Mesendoderm (in vitro differentiated cells): ENCODE results near the gene NOL12. TPM values are rescaled to one million over a fixed set of nuclear protein-coding genes. Genes with fewer than 3 reads are reported as not detected.
A peak's percentile ranks its signal among the peaks of the same experiment; 100 is the strongest.

Experiments used
- DNase-seq: peaks from one replicate; pipeline ENCODE4 v3.0.0; 2013
- H2AK5ac ChIP-seq: 2 replicates; pipeline ENCODE4 v1.6.1; 2013; ENCODE audit warnings: low read length, inconsistent platforms
- H2BK120ac ChIP-seq: 2 replicates; pipeline ENCODE4 v1.6.1; 2013; ENCODE audit warnings: low read depth, mild to moderate bottlenecking, low read length, moderate library complexity, mixed read lengths
- H2BK15ac ChIP-seq: replicated peaks from 2 replicates; pipeline ENCODE4 v1.6.1; 2013; ENCODE audit warnings: low read depth, mild to moderate bottlenecking, moderate library complexity
- H2BK5ac ChIP-seq: 2 replicates; pipeline ENCODE4 v1.6.1; 2013; ENCODE audit warnings: low read length, inconsistent platforms
- H3K18ac ChIP-seq: 2 replicates; pipeline ENCODE4 v1.6.1; 2013; ENCODE audit warnings: mild to moderate bottlenecking, low read length, mixed read lengths
- H3K23ac ChIP-seq: one replicate; pipeline ENCODE4 v1.6.1; 2013; ENCODE audit warnings: low read length
- H3K27ac ChIP-seq: 2 replicates; pipeline ENCODE4 v1.5.1; 2013; ENCODE audit warnings: low read depth, mild to moderate bottlenecking, inconsistent platforms, low read length, moderate library complexity
- H3K27me3 ChIP-seq: 2 replicates; pipeline ENCODE4 v1.6.1; 2013; ENCODE audit warnings: low read length, control low read depth, mild to moderate bottlenecking, inconsistent platforms; ENCODE audit not compliant: insufficient read depth, poor library complexity
- H3K36me3 ChIP-seq: 2 replicates; pipeline ENCODE4 v1.6.1; 2013; ENCODE audit warnings: low read length, inconsistent platforms; ENCODE audit not compliant: control insufficient read depth, insufficient read depth
- H3K4ac ChIP-seq: one replicate; pipeline ENCODE4 v1.6.1; 2013; ENCODE audit warnings: low read depth, mild to moderate bottlenecking, low read length, moderate library complexity
- H3K4me1 ChIP-seq: 2 replicates; pipeline ENCODE4 v1.6.1; 2013; ENCODE audit warnings: low read depth, low read length, inconsistent platforms; ENCODE audit not compliant: control insufficient read depth
- H3K4me2 ChIP-seq: 2 replicates; pipeline ENCODE4 v1.6.1; 2013; ENCODE audit warnings: low read length
- H3K4me3 ChIP-seq: 2 replicates; pipeline ENCODE4 v1.5.1; 2013; ENCODE audit warnings: mild to moderate bottlenecking, low read length
- H3K56ac ChIP-seq: one replicate; pipeline ENCODE4 v1.6.1; 2013; ENCODE audit warnings: low read length
- H3K79me1 ChIP-seq: 2 replicates; pipeline ENCODE4 v1.6.1; 2013; ENCODE audit warnings: low read length, inconsistent platforms
- H3K79me2 ChIP-seq: 2 replicates; pipeline ENCODE4 v1.6.1; 2013; ENCODE audit warnings: mild to moderate bottlenecking, low read length; ENCODE audit not compliant: control insufficient read depth, insufficient read depth
- H3K9ac ChIP-seq: 2 replicates; pipeline ENCODE4 v1.6.1; 2013; ENCODE audit warnings: low read length, inconsistent platforms
- H4K5ac ChIP-seq: one replicate; pipeline ENCODE4 v1.6.1; 2013; ENCODE audit warnings: low read length
- H4K8ac ChIP-seq: one replicate; pipeline ENCODE4 v1.6.1; 2013; ENCODE audit warnings: low read depth, mild to moderate bottlenecking, control low read depth, low read length, moderate library complexity
- WGBS: extraction: QIAGEN DNeasy Blood & Tissue Kit; methylation state at CpG from one replicate; pipeline ENCODE4 v1.1.7; 2013; ENCODE audit warnings: low lambda C conversion rate, missing lambda C conversion rate; ENCODE audit not compliant: insufficient coverage; ENCODE audit errors: extremely low coverage; 5-methylcytosine and 5-hydroxymethylcytosine counted together
- polyA plus RNA-seq, 2 experiments: library from polyadenylated mRNA; stranded (reverse); fragments of 200-250 nt; gene quantifications; one replicate each; pipeline ENCODE4 v1.2.3, GENCODE V29; 2013

The NOL12 gene
- 36.8 TPM for polyA plus RNA-seq (2013, experiment 1 of 2)
- polyA plus RNA-seq (2013, experiment 2 of 2) = 36.3 TPM

- Histone ChIP-seq H3K27me3 (no peaks in the 10 kb centered on the region), H3K79me1 (peaks cover 5% of the 10 kb centered on the region), H3K18ac (peak within 1 kb of the TSS; percentile 60), H2BK5ac (peak within 1 kb of the TSS; percentile 87), H3K4me2 (peak within 1 kb of the TSS; percentile 99), H3K36me3 (no peaks in the 10 kb centered on the region), H3K27ac (peak within 1 kb of the TSS; percentile 70), H3K79me2 (peaks cover 3% of the 10 kb centered on the region), H3K4me1 (no peaks in the 10 kb centered on the region), H3K9ac (peak within 1 kb of the TSS; percentile 95), H2BK15ac (no peak within 1 kb of the TSS), H2BK120ac (no peak within 1 kb of the TSS), H4K8ac (peak within 1 kb of the TSS; percentile 88), H4K5ac (peak within 1 kb of the TSS; percentile 23), H3K56ac (peak within 1 kb of the TSS; percentile 96), H3K4ac (peak within 1 kb of the TSS; percentile 89), H3K23ac (no peak within 1 kb of the TSS), H3K4me3 (peak within 1 kb of the TSS; percentile 90), H2AK5ac (peak within 1 kb of the TSS; percentile 78)
- no CpG with 5 or more reads among the region's 62 CpGs for WGBS
- peak; percentile 95 for DNase-seq
These were observed at the start of gene NOL12 for GRCh38 chr22:37686002-37686982. TSS of gene NOL12 (plus strand) at chr22:37686343. CDS start at chr22:37686393, 50 bp downstream.

GRCh38 chr22:37636949-37637273 lies 49.2 kb upstream of the NOL12 start:
- no peak overlapping the region for H3K27ac ChIP-seq
- no peaks in the 10 kb centered on the region for H3K79me2 ChIP-seq
- H3K4me3 ChIP-seq = no peak overlapping the region
- H3K79me1 ChIP-seq = no peaks in the 10 kb centered on the region
- no peak overlapping the region for H3K18ac ChIP-seq
- H3K4me2 ChIP-seq = no peak overlapping the region
- H2AK5ac ChIP-seq = no peak overlapping the region
- no CpG with 5 or more reads among the region's 3 CpGs for WGBS
- no peak for DNase-seq
- H3K23ac ChIP-seq = no peak overlapping the region
- H3K56ac ChIP-seq = no peak overlapping the region
- no peaks in the 10 kb centered on the region for H3K27me3 ChIP-seq
- H2BK120ac ChIP-seq = no peak overlapping the region
- H4K8ac ChIP-seq = no peak overlapping the region
- no peak overlapping the region for H3K9ac ChIP-seq
- no peak overlapping the region for H2BK5ac ChIP-seq
- H3K36me3 ChIP-seq = no peaks in the 10 kb centered on the region
- H4K5ac ChIP-seq = no peak overlapping the region
- no peak overlapping the region for H3K4ac ChIP-seq
- H3K4me1 ChIP-seq = peaks cover 14% of the 10 kb centered on the region
- no peak overlapping the region for H2BK15ac ChIP-seq

- Histone ChIP-seq H3K18ac (peak overlapping the region; percentile 31), H2BK120ac (no peak overlapping the region), H4K8ac (no peak overlapping the region), H3K4me3 (no peak overlapping the region), H3K56ac (peak overlapping the region; percentile 79), H3K79me1 (no peaks in the 10 kb centered on the region), H2AK5ac (no peak overlapping the region), H3K23ac (no peak overlapping the region), H3K27me3 (no peaks in the 10 kb centered on the region), H2BK5ac (no peak overlapping the region), H2BK15ac (no peak overlapping the region), H3K79me2 (no peaks in the 10 kb centered on the region), H3K9ac (peak overlapping the region; percentile 59), H3K4me2 (no peak overlapping the region), H4K5ac (no peak overlapping the region), H3K27ac (peak overlapping the region; percentile 7), H3K4ac (no peak overlapping the region), H3K4me1 (peaks cover 11% of the 10 kb centered on the region), H3K36me3 (no peaks in the 10 kb centered on the region)
- no CpG with 5 or more reads among the region's 11 CpGs for WGBS
- DNase-seq = peak; percentile 36
These were observed 47.6 kb upstream of the NOL12 start for GRCh38 chr22:37638391-37639069.

GRCh38 chr22:37639070-37639760 lies 46.9 kb upstream of the NOL12 start, which contains the start of gene SH3BP1:
TSS of gene SH3BP1 (plus strand) at chr22:37639669. CDS start at chr22:37639788, 119 bp downstream.
- no peak within 1 kb of the TSS for H2AK5ac ChIP-seq
- peak within 1 kb of the TSS; percentile 59 for H4K8ac ChIP-seq
- H3K4me2 ChIP-seq = peak within 1 kb of the TSS; percentile 64
- peak within 1 kb of the TSS; percentile 43 for H3K4me3 ChIP-seq
- no peaks in the 10 kb centered on the region for H3K79me1 ChIP-seq
- peak within 1 kb of the TSS; percentile 96 for H3K18ac ChIP-seq
- H3K4ac ChIP-seq = peak within 1 kb of the TSS; percentile 17
- H2BK120ac ChIP-seq = peak within 1 kb of the TSS; percentile 15
- H4K5ac ChIP-seq = no peak within 1 kb of the TSS
- H3K79me2 ChIP-seq = no peaks in the 10 kb centered on the region
- peak; percentile 87 for DNase-seq
- H3K56ac ChIP-seq = peak within 1 kb of the TSS; percentile 87
- H3K4me1 ChIP-seq = peaks cover 6% of the 10 kb centered on the region
- peak within 1 kb of the TSS; percentile 7 for H3K27ac ChIP-seq
- H3K27me3 ChIP-seq = no peaks in the 10 kb centered on the region
- H2BK15ac ChIP-seq = no peak within 1 kb of the TSS
- H2BK5ac ChIP-seq = no peak within 1 kb of the TSS
- peaks cover 2% of the 10 kb centered on the region for H3K36me3 ChIP-seq
- H3K9ac ChIP-seq = peak within 1 kb of the TSS; percentile 71
- H3K23ac ChIP-seq = peak within 1 kb of the TSS; percentile 66
- no CpG with 5 or more reads among the region's 57 CpGs for WGBS

- peak overlapping the region; percentile 17 for H3K4ac ChIP-seq
- DNase-seq = peak; percentile 67
- H3K9ac ChIP-seq = peak overlapping the region; percentile 71
- H4K8ac ChIP-seq = peak overlapping the region; percentile 59
- peak overlapping the region; percentile 87 for H3K56ac ChIP-seq
- H3K4me3 ChIP-seq = peak overlapping the region; percentile 43
- peaks cover 3% of the 10 kb centered on the region for H3K4me1 ChIP-seq
- H3K79me1 ChIP-seq = no peaks in the 10 kb centered on the region
- no peak overlapping the region for H2BK120ac ChIP-seq
- H2BK15ac ChIP-seq = no peak overlapping the region
- no peak overlapping the region for H2BK5ac ChIP-seq
- no peaks in the 10 kb centered on the region for H3K79me2 ChIP-seq
- peaks cover 2% of the 10 kb centered on the region for H3K36me3 ChIP-seq
- peak overlapping the region; percentile 64 for H3K4me2 ChIP-seq
- no peak overlapping the region for H2AK5ac ChIP-seq
- H4K5ac ChIP-seq = no peak overlapping the region
- H3K27me3 ChIP-seq = no peaks in the 10 kb centered on the region
- H3K23ac ChIP-seq = peak overlapping the region; percentile 66
- H3K18ac ChIP-seq = peak overlapping the region; percentile 96
- WGBS = no CpG with 5 or more reads among the region's 27 CpGs
- H3K27ac ChIP-seq = no peak overlapping the region
These were observed 46.2 kb upstream of the NOL12 start for GRCh38 chr22:37639771-37640590.
